ENCODE data around the gene OTULINL.

Gene OTULINL

GRCh38 chr5:14603141-14603540 is 21.5 kb downstream of the OTULINL start:
- DNase-seq = no peak

GRCh38 chr5:14607104-14607503 is 25.5 kb downstream of the OTULINL start:
- no peak for DNase-seq

- no peak for DNase-seq
Observed at GRCh38 chr5:14608169-14608568, 26.6 kb downstream of the OTULINL start.

- no peak for DNase-seq
Observed at GRCh38 chr5:14611737-14612136, 30.1 kb downstream of the OTULINL start.

GRCh38 chr5:14614490-14614889 is 32.9 kb downstream of the OTULINL start:
- no peak for DNase-seq

GRCh38 chr5:14615365-14615764 is 33.8 kb downstream of the OTULINL start:
- DNase-seq = no peak

- DNase-seq = no peak
Observed at GRCh38 chr5:14617441-14617840, 35.8 kb downstream of the OTULINL start.

- no peak for DNase-seq
Observed at GRCh38 chr5:14627270-14627669, 45.7 kb downstream of the OTULINL start.

GRCh38 chr5:14628346-14628745 is 46.8 kb downstream of the OTULINL start:
- no peak for DNase-seq

- no peak for DNase-seq
Observed at GRCh38 chr5:14630671-14631070, 49.1 kb downstream of the OTULINL start.

GRCh38 chr5:14635656-14636055 is 54.1 kb downstream of the OTULINL start:
- no peak for DNase-seq

- DNase-seq = no peak
Observed at GRCh38 chr5:14640765-14641164, 59.2 kb downstream of the OTULINL start.

- no peak for DNase-seq
Observed at GRCh38 chr5:14644623-14645237, 63.1 kb downstream of the OTULINL start.

- no peak for DNase-seq
Observed at GRCh38 chr5:14650052-14650451, 68.5 kb downstream of the OTULINL start.

GRCh38 chr5:14655146-14655741 is 73.7 kb downstream of the OTULINL start:
- DNase-seq = no peak

GRCh38 chr5:14656898-14657297 is 75.3 kb downstream of the OTULINL start:
- no peak for DNase-seq

GRCh38 chr5:14659821-14660607 is 78.4 kb downstream of the OTULINL start:
- DNase-seq = no peak

GRCh38 chr5:14660833-14661232 is 79.2 kb downstream of the OTULINL start:
- DNase-seq = no peak
